ENCODE data around the gene GMNN.
A peak's percentile ranks its signal among the peaks of the same experiment; 100 is the strongest.

DNA sequence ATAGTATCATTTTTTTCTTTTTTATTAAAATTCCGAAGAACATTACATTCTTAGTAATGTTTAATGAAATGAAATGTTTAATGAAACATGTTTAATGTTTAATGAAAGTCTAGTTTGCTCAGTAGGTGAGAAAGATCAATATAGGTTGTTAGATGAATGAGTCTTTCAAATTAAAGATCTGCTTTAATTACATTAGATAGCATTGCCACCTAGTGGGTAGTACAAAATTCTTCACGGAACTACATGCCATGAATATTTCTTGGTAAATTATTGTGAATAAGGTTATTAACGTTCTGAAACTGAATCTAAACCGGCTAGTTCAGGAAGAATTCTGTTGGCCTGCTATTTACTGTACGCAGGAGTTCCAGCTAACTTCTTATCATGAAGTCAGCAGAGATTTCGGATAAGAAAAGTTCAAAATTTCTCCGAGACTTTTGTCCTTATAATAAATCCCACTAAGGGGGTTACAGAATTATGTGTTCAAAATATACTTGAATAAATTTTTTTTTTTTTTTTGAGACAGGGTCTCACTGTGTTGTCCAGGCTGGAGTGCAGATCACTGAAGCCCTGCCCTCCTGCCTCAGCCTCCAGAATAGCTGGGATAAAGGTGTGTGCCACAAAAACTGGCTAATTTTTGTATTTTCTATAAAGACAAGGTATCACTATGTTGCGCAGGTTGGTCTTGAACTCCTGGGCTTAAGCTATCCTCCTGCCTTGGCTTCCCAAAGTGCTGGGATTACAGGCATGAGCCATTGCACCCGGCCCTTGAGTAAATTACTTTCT, 7.9 kb upstream of the GMNN start:
- TF ChIP-seq, protein P1, sequence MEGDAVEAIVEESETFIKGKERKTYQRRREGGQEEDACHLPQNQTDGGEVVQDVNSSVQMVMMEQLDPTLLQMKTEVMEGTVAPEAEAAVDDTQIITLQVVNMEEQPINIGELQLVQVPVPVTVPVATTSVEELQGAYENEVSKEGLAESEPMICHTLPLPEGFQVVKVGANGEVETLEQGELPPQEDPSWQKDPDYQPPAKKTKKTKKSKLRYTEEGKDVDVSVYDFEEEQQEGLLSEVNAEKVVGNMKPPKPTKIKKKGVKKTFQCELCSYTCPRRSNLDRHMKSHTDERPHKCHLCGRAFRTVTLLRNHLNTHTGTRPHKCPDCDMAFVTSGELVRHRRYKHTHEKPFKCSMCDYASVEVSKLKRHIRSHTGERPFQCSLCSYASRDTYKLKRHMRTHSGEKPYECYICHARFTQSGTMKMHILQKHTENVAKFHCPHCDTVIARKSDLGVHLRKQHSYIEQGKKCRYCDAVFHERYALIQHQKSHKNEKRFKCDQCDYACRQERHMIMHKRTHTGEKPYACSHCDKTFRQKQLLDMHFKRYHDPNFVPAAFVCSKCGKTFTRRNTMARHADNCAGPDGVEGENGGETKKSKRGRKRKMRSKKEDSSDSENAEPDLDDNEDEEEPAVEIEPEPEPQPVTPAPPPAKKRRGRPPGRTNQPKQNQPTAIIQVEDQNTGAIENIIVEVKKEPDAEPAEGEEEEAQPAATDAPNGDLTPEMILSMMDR (IDR thresholded peaks at IDR 0.05): peak in 3 of 4 experiments; percentile 11 to 29 (median 27)
- TF ChIP-seq POLR2A (IDR thresholded peaks at IDR 0.05): no peak

All from uterus (tissue), 2 donors.